HepG2 (cell line): Measurements from ENCODE around the gene GAN. TPM values are rescaled to one million over a fixed set of nuclear protein-coding genes. Genes with fewer than 3 reads are reported as not detected.
A peak's percentile ranks its signal among the peaks of the same experiment; 100 is the strongest.

ENCODE experiments used
- AKNA ChIP-seq: sonication (generic); formaldehyde crosslinking; IDR thresholded peaks from 2 replicates; pipeline ENCODE4 v1.4.0; 2020; ENCODE audit warnings: missing genetic modification reagents, borderline replicate concordance
- HMGA1 ChIP-seq: sonication (generic); formaldehyde crosslinking; conservative IDR thresholded peaks from 2 replicates; pipeline ENCODE4 v1.4.0; 2020; ENCODE audit warnings: missing genetic modification reagents
- HNF1A ChIP-seq, 2 experiments: sonication (generic) in 1 of 2; formaldehyde crosslinking in 1 of 2; IDR thresholded peaks; 2 replicates each; pipeline versions ENCODE4 v1.4.0 to v1.6.1; 2016 to 2020; ENCODE audit warnings: borderline replicate concordance in 1 of 2, low read depth in 1 of 2, mild to moderate bottlenecking in 1 of 2, missing genetic modification reagents in 1 of 2
- MIER3 ChIP-seq: IDR thresholded peaks from 2 replicates; pipeline ENCODE4 v1.6.1; 2016; ENCODE audit warnings: missing compliant biosample characterization, borderline replicate concordance
- SKI ChIP-seq: fragments of 450-650 bp; IDR thresholded peaks from one replicate; pipeline ENCODE4 v1.6.1; 2018; ENCODE audit warnings: mild to moderate bottlenecking; ENCODE audit not compliant: partially characterized antibody
- XRCC5 ChIP-seq: fragments of 200-400 bp; formaldehyde crosslinking; optimal IDR thresholded peaks from 2 replicates; pipeline ENCODE3; 2017; ENCODE audit warnings: mild to moderate bottlenecking, low read length
- ZEB1 ChIP-seq: IDR thresholded peaks from 2 replicates; pipeline ENCODE4 v1.6.1; 2012; ENCODE audit warnings: mild to moderate bottlenecking, low read depth, inconsistent platforms; ENCODE audit not compliant: insufficient replicate concordance
- ZNF256 ChIP-seq: sonication (generic); formaldehyde crosslinking; conservative IDR thresholded peaks from 2 replicates; pipeline ENCODE4 v1.4.0; 2020; ENCODE audit warnings: missing genetic modification reagents
- ZNF570 ChIP-seq: sonication (generic); formaldehyde crosslinking; IDR thresholded peaks from 2 replicates; pipeline ENCODE4 v1.4.0; 2020; ENCODE audit warnings: mild to moderate bottlenecking, missing genetic modification reagents, borderline replicate concordance
- ZNF839 ChIP-seq: sonication (generic); formaldehyde crosslinking; IDR thresholded peaks from 2 replicates; pipeline ENCODE4 v1.4.0; 2020; ENCODE audit warnings: missing genetic modification reagents, mild to moderate bottlenecking, borderline replicate concordance
- polyA plus RNA-seq, 8 experiments: library from polyadenylated mRNA; depleted of rRNA in 3 of 8; stranded (reverse) in 7 of 8; unstranded in 1 of 8; fragments of >200 nt; fragmentation: Illumina TruSeq in 4 of 8; extraction: Trizol in 4 of 8; gene quantifications; 2 replicates each; pipeline versions ENCODE4 v1.2.1 to v1.2.3, GENCODE V29; 2011 to 2016; ENCODE audit warnings: low read depth in 4 of 8, missing spikeins in 1 of 8, mixed read lengths in 1 of 8; ENCODE audit not compliant: insufficient read depth in 1 of 8
- total RNA-seq, 5 experiments: library from RNA; depleted of rRNA; stranded (reverse); fragments of >200 nt; fragmentation: Illumina TruSeq; extraction: Trizol; gene quantifications; 2 replicates each; pipeline ENCODE4 v1.2.3, GENCODE V29; 2016; ENCODE audit warnings: low read depth in 1 of 5
- TF ChIP-seq, protein P1 (sequence below): IDR thresholded peaks from 2 replicates; pipeline ENCODE4 v1.6.1; 2016; ENCODE audit warnings: missing biosample characterization, missing genetic modification reagents, low read depth

Gene GAN
- total and polyA plus RNA-seq, 2 of the 13 experiments (the other 11 are each of a cell fraction or from before 2014, with no cell fraction given), result 4.3 to 11.0 TPM

DNA sequence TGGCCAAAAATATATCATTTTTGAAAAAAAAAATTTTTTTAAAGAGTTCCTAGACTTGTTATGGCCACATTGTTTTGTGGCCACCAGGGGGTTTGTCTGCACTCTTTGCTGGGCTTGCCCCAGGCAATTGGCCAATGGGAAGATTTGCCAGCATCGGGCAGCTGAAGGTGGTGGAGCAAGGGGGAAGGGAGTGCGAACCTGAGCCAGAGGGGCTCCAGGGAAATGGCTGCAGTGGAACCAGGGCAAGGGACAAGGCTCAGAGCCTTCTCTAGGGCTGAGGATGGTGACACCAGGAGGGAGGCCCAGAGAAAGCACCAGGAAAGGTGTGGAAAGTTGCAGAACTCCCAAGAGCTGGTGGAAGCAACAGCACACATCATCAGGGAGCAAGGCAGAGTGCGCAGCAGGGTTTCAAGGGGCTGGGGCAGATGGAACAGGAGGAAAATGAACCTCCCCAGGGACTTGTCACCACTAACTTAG, 114.3 kb downstream of the GAN start (continued):
- no peak for TF ChIP-seq MIER3 (CRISPR knock-in tag)
- no peak for TF ChIP-seq ZEB1
- TF ChIP-seq SKI, result no peak
- TF ChIP-seq ZNF839, result no peak
- no peak for TF ChIP-seq AKNA (CRISPR knock-in tag)
- TF ChIP-seq XRCC5, result peak; percentile 93
- no peak for TF ChIP-seq ZNF570
- TF ChIP-seq HMGA1 (CRISPR knock-in tag), result no peak
- TF ChIP-seq ZNF256 (CRISPR knock-in tag), result no peak
- TF ChIP-seq, protein P1, sequence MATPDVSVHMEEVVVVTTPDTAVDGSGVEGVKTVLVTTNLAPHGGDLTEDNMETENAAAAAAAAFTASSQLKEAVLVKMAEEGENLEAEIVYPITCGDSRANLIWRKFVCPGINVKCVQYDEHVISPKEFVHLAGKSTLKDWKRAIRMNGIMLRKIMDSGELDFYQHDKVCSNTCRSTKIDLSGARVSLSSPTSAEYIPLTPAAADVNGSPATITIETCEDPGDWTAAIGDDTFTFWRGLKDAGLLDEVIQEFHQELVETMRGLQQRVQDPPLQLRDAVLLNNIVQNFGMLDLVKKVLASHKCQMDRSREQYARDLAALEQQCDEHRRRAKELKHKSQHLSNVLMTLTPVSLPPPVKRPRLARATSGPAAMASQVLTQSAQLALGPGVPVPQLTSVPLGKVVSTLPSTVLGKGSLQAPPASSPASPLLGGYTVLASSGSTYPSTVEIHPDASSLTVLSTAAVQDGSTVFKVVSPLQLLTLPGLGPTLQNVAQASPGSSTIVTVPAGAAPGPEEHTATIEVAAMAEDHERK (CRISPR knock-in tag), result no peak
- TF ChIP-seq HNF1A (IDR thresholded peaks at IDR 0.05; ENCODE audit: low read depth), result no peak
- no peak for TF ChIP-seq HNF1A (CRISPR knock-in tag; IDR thresholded peaks at IDR 0.05; ENCODE audit: borderline replicate concordance)
